Measurements from ENCODE around the gene ADH5. TPM values are rescaled to one million over a fixed set of nuclear protein-coding genes. Genes with fewer than 3 reads are reported as not detected.

The ADH5 gene
- total and polyA plus RNA-seq, 2 donors (not counting 1 experiment from before 2014, with no cell fraction given): 23.9 to 65.6 TPM

DNA sequence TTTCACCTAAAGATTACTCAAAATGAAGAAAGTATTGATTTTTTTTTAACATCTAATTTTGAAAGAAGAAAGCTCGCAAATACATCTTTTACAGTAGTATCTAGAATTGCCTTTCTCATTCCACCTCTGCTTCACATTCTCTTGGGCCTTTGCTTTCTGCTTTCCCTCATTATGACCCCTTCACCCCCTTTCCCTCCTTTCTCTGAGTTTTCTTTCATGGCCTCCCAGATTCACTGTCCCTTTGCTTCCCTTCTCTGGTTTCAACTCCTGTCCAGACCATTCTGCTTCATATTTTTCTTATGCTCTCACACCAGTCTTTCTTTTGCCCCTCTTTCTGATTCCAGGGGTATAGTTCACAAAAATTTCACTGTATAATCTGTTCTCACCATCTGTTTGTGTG, 29.0 kb downstream of the ADH5 start:
- WGBS (ENCODE audit: insufficient coverage): no CpG with 5 or more reads among the region's 1 CpG
- no peak overlapping the region for H3K4me2 ChIP-seq (replicated peaks; ENCODE audit: low read depth, low read length, poor library complexity, severe bottlenecking)
- peaks cover 2 to 32% of the 10 kb centered on the region in 2 experiments for H3K36me3 ChIP-seq (replicated peaks in 1 of 2; ENCODE audit: control extremely low read depth in 1 of 2, control insufficient read depth in 1 of 2, extremely low read depth in 1 of 2, insufficient read depth in 2 of 2, low read length in 1 of 2)
- TF ChIP-seq, protein P1, sequence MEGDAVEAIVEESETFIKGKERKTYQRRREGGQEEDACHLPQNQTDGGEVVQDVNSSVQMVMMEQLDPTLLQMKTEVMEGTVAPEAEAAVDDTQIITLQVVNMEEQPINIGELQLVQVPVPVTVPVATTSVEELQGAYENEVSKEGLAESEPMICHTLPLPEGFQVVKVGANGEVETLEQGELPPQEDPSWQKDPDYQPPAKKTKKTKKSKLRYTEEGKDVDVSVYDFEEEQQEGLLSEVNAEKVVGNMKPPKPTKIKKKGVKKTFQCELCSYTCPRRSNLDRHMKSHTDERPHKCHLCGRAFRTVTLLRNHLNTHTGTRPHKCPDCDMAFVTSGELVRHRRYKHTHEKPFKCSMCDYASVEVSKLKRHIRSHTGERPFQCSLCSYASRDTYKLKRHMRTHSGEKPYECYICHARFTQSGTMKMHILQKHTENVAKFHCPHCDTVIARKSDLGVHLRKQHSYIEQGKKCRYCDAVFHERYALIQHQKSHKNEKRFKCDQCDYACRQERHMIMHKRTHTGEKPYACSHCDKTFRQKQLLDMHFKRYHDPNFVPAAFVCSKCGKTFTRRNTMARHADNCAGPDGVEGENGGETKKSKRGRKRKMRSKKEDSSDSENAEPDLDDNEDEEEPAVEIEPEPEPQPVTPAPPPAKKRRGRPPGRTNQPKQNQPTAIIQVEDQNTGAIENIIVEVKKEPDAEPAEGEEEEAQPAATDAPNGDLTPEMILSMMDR (IDR thresholded peaks at IDR 0.05): no peak
- TF ChIP-seq EZH2 (IDR thresholded peaks at IDR 0.05; ENCODE audit: borderline replicate concordance, insufficient read depth, low read depth, low read length, poor library complexity, severe bottlenecking): no peak
- no peak overlapping the region for H3K4me3 Mint-ChIP-seq
- no peaks in the 10 kb centered on the region for H3K27me3 Mint-ChIP-seq
- no peak overlapping the region for H3K27ac ChIP-seq (ENCODE audit: low read length in 2 of 2)
- no peaks in the 10 kb centered on the region for H3K27me3 ChIP-seq (replicated peaks in 1 of 4; ENCODE audit: control extremely low read depth in 1 of 4, control insufficient read depth in 3 of 4, insufficient read depth in 4 of 4, low read length in 3 of 4)
- no peak overlapping the region for H3K4me3 ChIP-seq (ENCODE audit: control extremely low read depth in 1 of 5, extremely low read depth in 1 of 5, insufficient read depth in 1 of 5, low read depth in 2 of 5, low read length in 4 of 5)
- POLR2A ChIA-PET: no interaction called here
- H3K9me3 ChIP-seq (ENCODE audit: control extremely low read depth in 1 of 3, control insufficient read depth in 2 of 3, insufficient read depth in 1 of 3, low read length in 2 of 3): no peaks in the 10 kb centered on the region
- intact Hi-C loops (cut with micrococcal nuclease): no loop called here
- no peak overlapping the region for H3K9ac ChIP-seq (ENCODE audit: low read length)
- no peaks in the 10 kb centered on the region for H3K4me1 ChIP-seq (ENCODE audit: control insufficient read depth in 2 of 2, insufficient read depth in 2 of 2, low read length in 2 of 2)
- no peak for ATAC-seq (ENCODE audit: low read depth)
- H3K4me1 Mint-ChIP-seq: peaks cover 5% of the 10 kb centered on the region
- no peaks in the 10 kb centered on the region for H4K20me1 ChIP-seq (ENCODE audit: control insufficient read depth, insufficient read depth, low read length, poor library complexity, severe bottlenecking)
- CTCF ChIA-PET: interaction anchor here (6.5 to 12.5 kb wide), 2 partner anchors 65 to 909 kb away, joined by 60 to 173 read pairs; partner anchors contain the start of gene METAP1
- H2AFZ ChIP-seq (ENCODE audit: insufficient read depth, low read depth, low read length, poor library complexity, severe bottlenecking): no peak overlapping the region
- no peak for DNase-seq
- H3K27ac Mint-ChIP-seq: no peak overlapping the region
- H3K9me3 Mint-ChIP-seq (ENCODE audit: insufficient read depth): no peaks in the 10 kb centered on the region
- H3K79me2 ChIP-seq (ENCODE audit: control insufficient read depth, insufficient read depth, low read length): no peaks in the 10 kb centered on the region

DNA sequence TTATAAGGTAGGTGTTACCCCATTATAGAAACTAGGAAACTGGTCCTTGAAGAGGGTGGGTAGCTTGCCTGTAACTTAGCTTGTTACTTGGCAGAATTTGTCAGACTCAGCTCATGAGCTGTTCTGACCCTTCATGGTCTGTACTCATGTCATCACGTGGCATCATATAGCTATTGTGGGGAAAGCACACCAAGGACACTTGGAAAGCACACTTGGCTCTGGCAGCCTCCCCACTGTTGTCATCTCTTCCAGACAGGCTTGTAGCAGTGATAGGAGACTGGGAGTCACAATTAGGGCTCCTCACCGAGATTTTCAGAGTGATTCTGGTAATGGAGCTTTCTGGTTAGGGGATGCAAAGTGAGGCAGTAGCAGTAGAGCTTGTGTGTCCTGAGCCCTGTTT, 30.4 kb downstream of the ADH5 start:
- Histone ChIP-seq H3K36me3 (replicated peaks in 1 of 2; ENCODE audit: control extremely low read depth in 1 of 2, control insufficient read depth in 1 of 2, extremely low read depth in 1 of 2, insufficient read depth in 2 of 2, low read length in 1 of 2) (peaks cover 2 to 36% of the 10 kb centered on the region in 2 experiments), H3K27me3 (replicated peaks in 1 of 4; ENCODE audit: control extremely low read depth in 1 of 4, control insufficient read depth in 3 of 4, insufficient read depth in 4 of 4, low read length in 3 of 4) (no peaks in the 10 kb centered on the region), H3K9ac (ENCODE audit: low read length) (no peak overlapping the region), H3K9me3 (ENCODE audit: control extremely low read depth in 1 of 3, control insufficient read depth in 2 of 3, insufficient read depth in 1 of 3, low read length in 2 of 3) (no peaks in the 10 kb centered on the region), H3K4me3 (ENCODE audit: control extremely low read depth in 1 of 5, extremely low read depth in 1 of 5, insufficient read depth in 1 of 5, low read depth in 2 of 5, low read length in 4 of 5) (no peak overlapping the region), H3K4me2 (replicated peaks; ENCODE audit: low read depth, low read length, poor library complexity, severe bottlenecking) (no peak overlapping the region), H2AFZ (ENCODE audit: insufficient read depth, low read depth, low read length, poor library complexity, severe bottlenecking) (no peak overlapping the region), H3K4me1 (ENCODE audit: control insufficient read depth in 2 of 2, insufficient read depth in 2 of 2, low read length in 2 of 2) (no peaks in the 10 kb centered on the region), H3K79me2 (ENCODE audit: control insufficient read depth, insufficient read depth, low read length) (no peaks in the 10 kb centered on the region), H3K27ac (ENCODE audit: low read length in 2 of 2) (no peak overlapping the region), H4K20me1 (ENCODE audit: control insufficient read depth, insufficient read depth, low read length, poor library complexity, severe bottlenecking) (no peaks in the 10 kb centered on the region)
- CTCF ChIA-PET: interaction anchor here (0.7 to 12.5 kb wide), 5 partner anchors 44 to 908 kb away, joined by 3 to 173 read pairs (median 33); partner anchors contain the start of gene METAP1
- H3K27ac Mint-ChIP-seq: no peak overlapping the region
- ATAC-seq (ENCODE audit: low read depth) (no peak), DNase-seq (no peak)
- POLR2A ChIA-PET: no interaction called here
- intact Hi-C loops (cut with micrococcal nuclease): no loop called here
- peaks cover 5% of the 10 kb centered on the region for H3K4me1 Mint-ChIP-seq
- H3K4me3 Mint-ChIP-seq: no peak overlapping the region
- WGBS (ENCODE audit: insufficient coverage): 89% methylated on average over 1 of the region's 2 CpGs
- H3K27me3 Mint-ChIP-seq: no peaks in the 10 kb centered on the region
- no peaks in the 10 kb centered on the region for H3K9me3 Mint-ChIP-seq (ENCODE audit: insufficient read depth)
- no peak for TF ChIP-seq EZH2 (IDR thresholded peaks at IDR 0.05; ENCODE audit: borderline replicate concordance, insufficient read depth, low read depth, low read length, poor library complexity, severe bottlenecking)
- TF ChIP-seq, protein P1 (IDR thresholded peaks at IDR 0.05): no peak
